SK-N-SH treated with all-trans-retinoic acid at 6 μM for 48 hours (cell line): ENCODE data around the gene ATP11C.
"Not testable (repeated sequence)": the region's sequence is repeated elsewhere in the genome, so short reads cannot be mapped to it uniquely, and the experiment has no call there.

Source experiments
- ATAC-seq: fragments of 200-7000 bp; cut with Tn5 transposase; 3 replicates; pipeline ENCODE4 v1.9.1; 2020; ENCODE audit warnings: mild to moderate bottlenecking, moderate library complexity
- BACH2 ChIP-seq: fragments of 250-450 bp; sonication (Bioruptor Pico); IDR thresholded peaks from 2 replicates; pipeline ENCODE4 v1.9.0; 2021; ENCODE audit warnings: mild to moderate bottlenecking, borderline replicate concordance
- ESRRG ChIP-seq: fragments of 250-450 bp; sonication (Bioruptor Pico); IDR thresholded peaks from 2 replicates; pipeline ENCODE4 v1.6.1; 2021; ENCODE audit warnings: mild to moderate bottlenecking
- GLIS3 ChIP-seq: fragments of 250-450 bp; sonication (Bioruptor Pico); IDR thresholded peaks from 2 replicates; pipeline ENCODE4 v1.5.0; 2020; ENCODE audit warnings: mild to moderate bottlenecking, moderate library complexity
- ISL1 ChIP-seq: fragments of 250-450 bp; sonication (Bioruptor Pico); IDR thresholded peaks from 2 replicates; pipeline ENCODE4 v2.1.2; 2022; ENCODE audit warnings: mild to moderate bottlenecking, moderate library complexity
- OSR1 ChIP-seq: fragments of 250-450 bp; sonication (Bioruptor Pico); IDR thresholded peaks from 2 replicates; pipeline ENCODE4 v1.8.0; 2022; ENCODE audit warnings: moderate library complexity, mild to moderate bottlenecking, inconsistent platforms
- PPARA ChIP-seq: fragments of 250-450 bp; sonication (Bioruptor Pico); IDR thresholded peaks from 2 replicates; pipeline ENCODE4 v1.5.0; 2020; ENCODE audit warnings: mild to moderate bottlenecking, borderline replicate concordance
- RARB ChIP-seq: fragments of 250-450 bp; sonication (Bioruptor Pico); IDR thresholded peaks from 2 replicates; pipeline ENCODE4 v1.8.0; 2021; ENCODE audit warnings: mild to moderate bottlenecking, moderate library complexity
- SNAI2 ChIP-seq: fragments of 250-450 bp; sonication (Bioruptor Pico); IDR thresholded peaks from 2 replicates; pipeline ENCODE4 v1.5.0; 2020; ENCODE audit warnings: mild to moderate bottlenecking, moderate library complexity
- TCF4 ChIP-seq: fragments of 250-450 bp; sonication (Bioruptor Pico); IDR thresholded peaks from 2 replicates; pipeline ENCODE4 v1.8.0; 2021; ENCODE audit warnings: mild to moderate bottlenecking, moderate library complexity, borderline replicate concordance
- TOX ChIP-seq: fragments of 250-450 bp; sonication (Bioruptor Pico); IDR thresholded peaks from 2 replicates; pipeline ENCODE4 v1.8.0; 2021; ENCODE audit warnings: mild to moderate bottlenecking, moderate library complexity, borderline replicate concordance
- ZC3H10 ChIP-seq: fragments of 250-450 bp; sonication (Bioruptor Pico); IDR thresholded peaks from 2 replicates; pipeline ENCODE4 v1.5.1; 2021; ENCODE audit warnings: mild to moderate bottlenecking, moderate library complexity
- ZFP3 ChIP-seq: fragments of 250-450 bp; sonication (Bioruptor Pico); IDR thresholded peaks from 2 replicates; pipeline ENCODE4 v1.5.0; 2020; ENCODE audit warnings: mild to moderate bottlenecking, moderate library complexity
- ZFP30 ChIP-seq: fragments of 450-650 bp; formaldehyde crosslinking; IDR thresholded peaks from 2 replicates; pipeline ENCODE4 v1.5.0; 2022; ENCODE audit warnings: mild to moderate bottlenecking, moderate library complexity
- ZNF565 ChIP-seq: fragments of 450-650 bp; formaldehyde crosslinking; conservative IDR thresholded peaks from 2 replicates; pipeline ENCODE4 v1.5.0; 2020; ENCODE audit warnings: low read depth, mild to moderate bottlenecking, moderate library complexity
- ZNF70 ChIP-seq: fragments of 450-650 bp; formaldehyde crosslinking; IDR thresholded peaks from 2 replicates; pipeline ENCODE4 v1.5.0; 2020; ENCODE audit warnings: mild to moderate bottlenecking, moderate library complexity
- ZNF8 ChIP-seq: fragments of 450-650 bp; formaldehyde crosslinking; IDR thresholded peaks from 2 replicates; pipeline ENCODE4 v1.5.0; 2020; ENCODE audit warnings: mild to moderate bottlenecking, moderate library complexity
- TF ChIP-seq, protein P1 (sequence below): fragments of 250-450 bp; sonication (Bioruptor Pico); IDR thresholded peaks from 2 replicates; pipeline ENCODE4 v1.5.0; 2020; ENCODE audit warnings: mild to moderate bottlenecking, moderate library complexity
- TF ChIP-seq, protein P2 (sequence below): fragments of 250-450 bp; sonication (Bioruptor Pico); IDR thresholded peaks from 2 replicates; pipeline ENCODE4 v1.8.0; 2020; ENCODE audit warnings: mild to moderate bottlenecking, moderate library complexity, borderline replicate concordance
- TF ChIP-seq, protein P3 (sequence below): fragments of 250-450 bp; sonication (Bioruptor Pico); IDR thresholded peaks from 2 replicates; pipeline ENCODE4 v1.5.1; 2021; ENCODE audit warnings: mild to moderate bottlenecking, moderate library complexity
- TF ChIP-seq, protein P4 (sequence below): fragments of 250-450 bp; sonication (Bioruptor Pico); IDR thresholded peaks from 2 replicates; pipeline ENCODE4 v1.5.1; 2020; ENCODE audit warnings: low read depth, mild to moderate bottlenecking, moderate library complexity

Gene ATP11C

DNA sequence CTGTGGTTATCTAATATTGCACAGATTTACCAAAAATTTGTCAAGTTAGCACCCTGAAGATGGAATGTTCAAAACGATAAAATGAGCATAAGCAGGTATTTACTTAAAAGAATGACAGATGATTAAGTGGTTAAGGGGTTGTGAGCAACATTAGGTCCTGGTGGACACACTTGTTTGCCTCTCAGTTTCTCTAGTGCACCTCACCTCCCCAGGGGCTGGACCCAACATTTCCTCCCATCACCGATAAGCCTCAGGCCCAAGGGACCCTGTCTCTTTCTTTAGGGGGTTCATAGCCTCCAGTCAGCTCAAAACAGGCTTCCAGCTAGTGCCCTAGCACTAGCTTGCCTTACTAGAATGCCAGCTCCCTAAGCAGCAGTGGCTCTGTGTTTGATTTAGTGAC, 88.0 kb downstream of the ATP11C start:
- ATAC-seq: no peak
- TF ChIP-seq ISL1: no peak
- TF ChIP-seq, protein P1, sequence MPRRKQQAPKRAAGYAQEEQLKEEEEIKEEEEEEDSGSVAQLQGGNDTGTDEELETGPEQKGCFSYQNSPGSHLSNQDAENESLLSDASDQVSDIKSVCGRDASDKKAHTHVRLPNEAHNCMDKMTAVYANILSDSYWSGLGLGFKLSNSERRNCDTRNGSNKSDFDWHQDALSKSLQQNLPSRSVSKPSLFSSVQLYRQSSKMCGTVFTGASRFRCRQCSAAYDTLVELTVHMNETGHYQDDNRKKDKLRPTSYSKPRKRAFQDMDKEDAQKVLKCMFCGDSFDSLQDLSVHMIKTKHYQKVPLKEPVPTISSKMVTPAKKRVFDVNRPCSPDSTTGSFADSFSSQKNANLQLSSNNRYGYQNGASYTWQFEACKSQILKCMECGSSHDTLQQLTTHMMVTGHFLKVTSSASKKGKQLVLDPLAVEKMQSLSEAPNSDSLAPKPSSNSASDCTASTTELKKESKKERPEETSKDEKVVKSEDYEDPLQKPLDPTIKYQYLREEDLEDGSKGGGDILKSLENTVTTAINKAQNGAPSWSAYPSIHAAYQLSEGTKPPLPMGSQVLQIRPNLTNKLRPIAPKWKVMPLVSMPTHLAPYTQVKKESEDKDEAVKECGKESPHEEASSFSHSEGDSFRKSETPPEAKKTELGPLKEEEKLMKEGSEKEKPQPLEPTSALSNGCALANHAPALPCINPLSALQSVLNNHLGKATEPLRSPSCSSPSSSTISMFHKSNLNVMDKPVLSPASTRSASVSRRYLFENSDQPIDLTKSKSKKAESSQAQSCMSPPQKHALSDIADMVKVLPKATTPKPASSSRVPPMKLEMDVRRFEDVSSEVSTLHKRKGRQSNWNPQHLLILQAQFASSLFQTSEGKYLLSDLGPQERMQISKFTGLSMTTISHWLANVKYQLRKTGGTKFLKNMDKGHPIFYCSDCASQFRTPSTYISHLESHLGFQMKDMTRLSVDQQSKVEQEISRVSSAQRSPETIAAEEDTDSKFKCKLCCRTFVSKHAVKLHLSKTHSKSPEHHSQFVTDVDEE (CRISPR knock-in tag): no peak
- TF ChIP-seq GLIS3: no peak
- no peak for TF ChIP-seq ZNF565
- TF ChIP-seq BACH2: no peak
- TF ChIP-seq ZC3H10 (CRISPR knock-in tag): no peak
- TF ChIP-seq ZNF70: no peak
- TF ChIP-seq, protein P2, sequence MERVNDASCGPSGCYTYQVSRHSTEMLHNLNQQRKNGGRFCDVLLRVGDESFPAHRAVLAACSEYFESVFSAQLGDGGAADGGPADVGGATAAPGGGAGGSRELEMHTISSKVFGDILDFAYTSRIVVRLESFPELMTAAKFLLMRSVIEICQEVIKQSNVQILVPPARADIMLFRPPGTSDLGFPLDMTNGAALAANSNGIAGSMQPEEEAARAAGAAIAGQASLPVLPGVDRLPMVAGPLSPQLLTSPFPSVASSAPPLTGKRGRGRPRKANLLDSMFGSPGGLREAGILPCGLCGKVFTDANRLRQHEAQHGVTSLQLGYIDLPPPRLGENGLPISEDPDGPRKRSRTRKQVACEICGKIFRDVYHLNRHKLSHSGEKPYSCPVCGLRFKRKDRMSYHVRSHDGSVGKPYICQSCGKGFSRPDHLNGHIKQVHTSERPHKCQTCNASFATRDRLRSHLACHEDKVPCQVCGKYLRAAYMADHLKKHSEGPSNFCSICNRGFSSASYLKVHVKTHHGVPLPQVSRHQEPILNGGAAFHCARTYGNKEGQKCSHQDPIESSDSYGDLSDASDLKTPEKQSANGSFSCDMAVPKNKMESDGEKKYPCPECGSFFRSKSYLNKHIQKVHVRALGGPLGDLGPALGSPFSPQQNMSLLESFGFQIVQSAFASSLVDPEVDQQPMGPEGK (CRISPR knock-in tag): no peak
- TF ChIP-seq TOX (CRISPR knock-in tag): no peak
- no peak for TF ChIP-seq ZFP3
- no peak for TF ChIP-seq PPARA (CRISPR knock-in tag)
- TF ChIP-seq, protein P3, sequence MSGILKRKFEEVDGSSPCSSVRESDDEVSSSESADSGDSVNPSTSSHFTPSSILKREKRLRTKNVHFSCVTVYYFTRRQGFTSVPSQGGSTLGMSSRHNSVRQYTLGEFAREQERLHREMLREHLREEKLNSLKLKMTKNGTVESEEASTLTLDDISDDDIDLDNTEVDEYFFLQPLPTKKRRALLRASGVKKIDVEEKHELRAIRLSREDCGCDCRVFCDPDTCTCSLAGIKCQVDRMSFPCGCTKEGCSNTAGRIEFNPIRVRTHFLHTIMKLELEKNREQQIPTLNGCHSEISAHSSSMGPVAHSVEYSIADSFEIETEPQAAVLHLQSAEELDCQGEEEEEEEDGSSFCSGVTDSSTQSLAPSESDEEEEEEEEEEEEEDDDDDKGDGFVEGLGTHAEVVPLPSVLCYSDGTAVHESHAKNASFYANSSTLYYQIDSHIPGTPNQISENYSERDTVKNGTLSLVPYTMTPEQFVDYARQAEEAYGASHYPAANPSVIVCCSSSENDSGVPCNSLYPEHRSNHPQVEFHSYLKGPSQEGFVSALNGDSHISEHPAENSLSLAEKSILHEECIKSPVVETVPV: no peak
- no peak for TF ChIP-seq TCF4 (CRISPR knock-in tag)
- no peak for TF ChIP-seq SNAI2 (CRISPR knock-in tag)
- TF ChIP-seq RARB (CRISPR knock-in tag): no peak

DNA sequence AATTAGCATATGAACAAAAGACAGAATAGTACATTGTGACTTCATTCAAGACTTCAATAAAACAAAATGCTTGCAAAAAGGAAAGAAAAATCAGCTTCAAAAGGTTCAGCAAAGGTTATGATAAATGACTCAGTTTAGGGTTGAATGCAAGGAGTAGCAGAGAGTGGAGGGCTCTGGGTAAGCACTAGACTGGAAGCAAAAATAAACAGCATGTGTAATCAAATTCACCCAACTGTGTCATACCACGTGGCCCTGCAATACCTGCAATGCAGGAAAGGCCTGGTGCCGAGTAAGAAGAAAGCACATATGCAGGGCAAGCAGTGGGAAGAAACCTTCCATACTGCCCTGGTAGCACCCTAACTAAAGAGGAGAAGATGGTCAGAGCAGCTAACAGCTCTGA, 88.7 kb downstream of the ATP11C start:
- no peak for ATAC-seq
- TF ChIP-seq ESRRG (CRISPR knock-in tag) (no peak), ZNF8 (CRISPR knock-in tag) (no peak), ZFP3 (no peak), ZFP30 (CRISPR knock-in tag) (no peak), OSR1 (CRISPR knock-in tag) (no peak), BACH2 (no peak)
- TF ChIP-seq, protein P3: no peak
- TF ChIP-seq, protein P2 (CRISPR knock-in tag): no peak

DNA sequence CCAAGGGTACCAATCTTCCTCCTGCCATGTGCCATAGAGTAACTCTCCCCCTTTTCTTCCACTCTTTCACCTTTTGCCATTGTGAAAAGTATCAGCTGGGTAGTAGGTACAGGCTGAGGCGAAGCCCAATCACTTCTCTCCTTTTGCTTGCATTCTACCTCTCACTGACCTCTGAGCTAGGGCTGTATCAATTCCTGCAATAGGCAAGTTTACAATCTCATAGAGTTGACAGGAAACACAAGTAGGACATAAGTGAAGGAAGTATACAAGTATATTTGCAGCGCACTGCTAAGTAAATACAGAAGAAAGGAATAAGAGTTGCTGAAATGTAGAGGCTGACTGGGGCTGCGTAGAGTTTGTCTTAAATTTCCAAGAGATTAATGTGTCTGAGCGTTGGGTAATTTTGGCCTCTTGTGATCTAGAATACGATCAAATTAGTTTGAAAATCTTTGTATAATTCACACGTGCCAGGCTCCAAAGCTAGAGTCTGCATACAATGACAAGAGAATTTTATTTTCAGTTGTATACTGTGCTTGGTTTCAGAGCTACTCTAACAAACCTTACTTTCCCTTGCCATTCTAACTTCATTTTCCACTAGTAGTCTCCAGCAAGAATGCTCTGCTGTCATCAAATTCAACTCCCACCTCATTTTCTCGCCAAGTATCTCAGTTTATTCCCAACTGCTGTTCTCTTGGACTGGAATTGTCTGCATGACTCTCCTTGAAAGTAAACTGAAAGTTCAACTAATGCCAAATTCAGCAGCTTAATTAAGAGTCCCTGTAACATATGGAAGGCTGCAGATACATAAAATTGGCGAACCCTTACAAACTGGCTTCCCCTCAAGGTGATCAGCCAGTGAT, 90.3 kb downstream of the ATP11C start:
- no peak for TF ChIP-seq SNAI2 (CRISPR knock-in tag)
- TF ChIP-seq OSR1 (CRISPR knock-in tag): no peak
- TF ChIP-seq RARB (CRISPR knock-in tag): no peak
- no peak for TF ChIP-seq BACH2
- TF ChIP-seq ZNF70: no peak
- TF ChIP-seq, protein P2 (CRISPR knock-in tag): no peak
- no peak for TF ChIP-seq TOX (CRISPR knock-in tag)
- TF ChIP-seq, protein P1 (CRISPR knock-in tag): no peak
- TF ChIP-seq TCF4 (CRISPR knock-in tag): no peak
- TF ChIP-seq, protein P4, sequence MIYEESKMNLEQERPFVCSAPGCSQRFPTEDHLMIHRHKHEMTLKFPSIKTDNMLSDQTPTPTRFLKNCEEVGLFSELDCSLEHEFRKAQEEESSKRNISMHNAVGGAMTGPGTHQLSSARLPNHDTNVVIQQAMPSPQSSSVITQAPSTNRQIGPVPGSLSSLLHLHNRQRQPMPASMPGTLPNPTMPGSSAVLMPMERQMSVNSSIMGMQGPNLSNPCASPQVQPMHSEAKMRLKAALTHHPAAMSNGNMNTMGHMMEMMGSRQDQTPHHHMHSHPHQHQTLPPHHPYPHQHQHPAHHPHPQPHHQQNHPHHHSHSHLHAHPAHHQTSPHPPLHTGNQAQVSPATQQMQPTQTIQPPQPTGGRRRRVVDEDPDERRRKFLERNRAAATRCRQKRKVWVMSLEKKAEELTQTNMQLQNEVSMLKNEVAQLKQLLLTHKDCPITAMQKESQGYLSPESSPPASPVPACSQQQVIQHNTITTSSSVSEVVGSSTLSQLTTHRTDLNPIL: no peak
- ATAC-seq: no peak

DNA sequence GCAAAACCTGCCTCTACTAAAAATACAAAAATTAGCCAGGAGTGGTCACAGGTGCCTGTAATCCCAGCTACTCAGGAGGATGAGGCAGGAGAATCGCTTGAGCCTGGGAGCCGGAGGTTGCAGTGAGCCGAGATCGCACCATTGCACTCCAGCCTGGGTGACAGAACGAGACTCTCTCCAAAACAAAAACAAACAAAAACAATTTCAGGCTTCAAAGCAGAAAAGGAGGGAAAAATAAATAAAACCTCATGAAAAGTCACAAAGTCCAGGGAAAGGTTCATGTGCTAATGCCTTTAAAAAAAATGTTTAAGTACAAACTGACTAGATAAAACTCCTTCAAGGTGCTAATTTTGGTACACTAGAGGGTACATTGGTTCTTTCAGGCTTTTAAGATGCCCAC, 96.5 kb downstream of the ATP11C start:
- ATAC-seq: not testable (repeated sequence)
